Tibial nerve (tissue), 4 donors: ENCODE results near the gene MAGEF1.

Experiments used
- EP300 ChIP-seq, 2 donors: sonication (generic); formaldehyde crosslinking; IDR thresholded peaks; one replicate each; pipeline ENCODE4 v1.6.1; 2017; ENCODE audit warnings: antibody characterized with exemption in 2 of 2, mild to moderate bottlenecking in 1 of 2
- POLR2A ChIP-seq, 2 donors: fragments of 450-650 bp; IDR thresholded peaks; one replicate each; pipeline ENCODE4 v1.6.1; 2017; ENCODE audit warnings: antibody characterized with exemption in 2 of 2, mild to moderate bottlenecking in 2 of 2, moderate library complexity in 2 of 2
- TF ChIP-seq, protein P1 (sequence below), 5 experiments: fragments of 200-600 bp in 3 of 5; fragments of 450-650 bp in 2 of 5; sonication (generic) in 3 of 5; IDR thresholded peaks; one replicate each; pipeline ENCODE4 v1.5.1; 2016 to 2019; ENCODE audit warnings: antibody characterized with exemption in 5 of 5, mild to moderate bottlenecking in 3 of 5, moderate library complexity in 2 of 5

DNA sequence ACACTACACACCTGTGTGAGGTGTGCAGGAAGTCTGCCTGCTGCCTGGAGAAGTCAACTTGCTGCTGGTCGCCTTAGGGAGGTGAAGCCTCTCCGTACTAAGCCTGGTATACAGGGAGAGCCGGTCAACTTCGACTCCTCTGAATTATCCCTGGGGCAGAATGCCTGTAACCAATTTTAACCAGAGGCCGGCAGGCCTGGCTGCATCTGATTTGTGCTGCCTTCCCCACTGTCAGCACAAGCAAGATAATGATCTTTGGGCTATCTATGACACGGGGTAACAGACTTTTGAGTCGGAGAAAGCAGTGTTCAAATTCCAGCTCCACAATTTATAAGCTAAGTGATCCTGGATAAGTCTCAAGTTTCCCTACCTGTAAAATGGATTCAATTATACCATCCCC, 42.3 kb downstream of the MAGEF1 start:
- TF ChIP-seq, protein P1, sequence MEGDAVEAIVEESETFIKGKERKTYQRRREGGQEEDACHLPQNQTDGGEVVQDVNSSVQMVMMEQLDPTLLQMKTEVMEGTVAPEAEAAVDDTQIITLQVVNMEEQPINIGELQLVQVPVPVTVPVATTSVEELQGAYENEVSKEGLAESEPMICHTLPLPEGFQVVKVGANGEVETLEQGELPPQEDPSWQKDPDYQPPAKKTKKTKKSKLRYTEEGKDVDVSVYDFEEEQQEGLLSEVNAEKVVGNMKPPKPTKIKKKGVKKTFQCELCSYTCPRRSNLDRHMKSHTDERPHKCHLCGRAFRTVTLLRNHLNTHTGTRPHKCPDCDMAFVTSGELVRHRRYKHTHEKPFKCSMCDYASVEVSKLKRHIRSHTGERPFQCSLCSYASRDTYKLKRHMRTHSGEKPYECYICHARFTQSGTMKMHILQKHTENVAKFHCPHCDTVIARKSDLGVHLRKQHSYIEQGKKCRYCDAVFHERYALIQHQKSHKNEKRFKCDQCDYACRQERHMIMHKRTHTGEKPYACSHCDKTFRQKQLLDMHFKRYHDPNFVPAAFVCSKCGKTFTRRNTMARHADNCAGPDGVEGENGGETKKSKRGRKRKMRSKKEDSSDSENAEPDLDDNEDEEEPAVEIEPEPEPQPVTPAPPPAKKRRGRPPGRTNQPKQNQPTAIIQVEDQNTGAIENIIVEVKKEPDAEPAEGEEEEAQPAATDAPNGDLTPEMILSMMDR (IDR thresholded peaks at IDR 0.05) = no peak
- no peak for TF ChIP-seq EP300 (IDR thresholded peaks at IDR 0.05)
- TF ChIP-seq POLR2A (IDR thresholded peaks at IDR 0.05) = no peak
